C4-2B (cell line): Measurements from ENCODE around the gene ARID5B.

Source experiments
- H3K27ac ChIP-seq: fragments of 450-650 bp; 2 replicates; pipeline ENCODE4 v1.5.1; 2017
- ZFX ChIP-seq: fragments of 450-650 bp; IDR thresholded peaks from 2 replicates; pipeline ENCODE4 v1.6.1; 2017
- TF ChIP-seq, protein P1 (sequence below): fragments of 450-650 bp; conservative IDR thresholded peaks from 2 replicates; pipeline ENCODE4 v1.5.1; 2017; ENCODE audit warnings: mild to moderate bottlenecking

ARID5B gene

GRCh38 chr10:62053860-62054259 is 152.4 kb downstream of the ARID5B start:
- TF ChIP-seq, protein P1, sequence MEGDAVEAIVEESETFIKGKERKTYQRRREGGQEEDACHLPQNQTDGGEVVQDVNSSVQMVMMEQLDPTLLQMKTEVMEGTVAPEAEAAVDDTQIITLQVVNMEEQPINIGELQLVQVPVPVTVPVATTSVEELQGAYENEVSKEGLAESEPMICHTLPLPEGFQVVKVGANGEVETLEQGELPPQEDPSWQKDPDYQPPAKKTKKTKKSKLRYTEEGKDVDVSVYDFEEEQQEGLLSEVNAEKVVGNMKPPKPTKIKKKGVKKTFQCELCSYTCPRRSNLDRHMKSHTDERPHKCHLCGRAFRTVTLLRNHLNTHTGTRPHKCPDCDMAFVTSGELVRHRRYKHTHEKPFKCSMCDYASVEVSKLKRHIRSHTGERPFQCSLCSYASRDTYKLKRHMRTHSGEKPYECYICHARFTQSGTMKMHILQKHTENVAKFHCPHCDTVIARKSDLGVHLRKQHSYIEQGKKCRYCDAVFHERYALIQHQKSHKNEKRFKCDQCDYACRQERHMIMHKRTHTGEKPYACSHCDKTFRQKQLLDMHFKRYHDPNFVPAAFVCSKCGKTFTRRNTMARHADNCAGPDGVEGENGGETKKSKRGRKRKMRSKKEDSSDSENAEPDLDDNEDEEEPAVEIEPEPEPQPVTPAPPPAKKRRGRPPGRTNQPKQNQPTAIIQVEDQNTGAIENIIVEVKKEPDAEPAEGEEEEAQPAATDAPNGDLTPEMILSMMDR, result no peak
- no peak for TF ChIP-seq ZFX
- H3K27ac ChIP-seq, result no peak overlapping the region

GRCh38 chr10:62054408-62054807 is 152.9 kb downstream of the ARID5B start:
- no peak overlapping the region for H3K27ac ChIP-seq
- TF ChIP-seq ZFX, result no peak
- TF ChIP-seq, protein P1, result no peak

GRCh38 chr10:62054830-62055229 is 153.3 kb downstream of the ARID5B start:
- TF ChIP-seq, protein P1, result no peak
- TF ChIP-seq ZFX, result no peak
- H3K27ac ChIP-seq, result no peak overlapping the region

- no peak overlapping the region for H3K27ac ChIP-seq
- TF ChIP-seq, protein P1, result no peak
- no peak for TF ChIP-seq ZFX
Measured at GRCh38 chr10:62056219-62056618, 154.7 kb downstream of the ARID5B start.

- TF ChIP-seq, protein P1, result no peak
- TF ChIP-seq ZFX, result no peak
- H3K27ac ChIP-seq, result no peak overlapping the region
Measured at GRCh38 chr10:62056698-62057097, 155.2 kb downstream of the ARID5B start.

DNA sequence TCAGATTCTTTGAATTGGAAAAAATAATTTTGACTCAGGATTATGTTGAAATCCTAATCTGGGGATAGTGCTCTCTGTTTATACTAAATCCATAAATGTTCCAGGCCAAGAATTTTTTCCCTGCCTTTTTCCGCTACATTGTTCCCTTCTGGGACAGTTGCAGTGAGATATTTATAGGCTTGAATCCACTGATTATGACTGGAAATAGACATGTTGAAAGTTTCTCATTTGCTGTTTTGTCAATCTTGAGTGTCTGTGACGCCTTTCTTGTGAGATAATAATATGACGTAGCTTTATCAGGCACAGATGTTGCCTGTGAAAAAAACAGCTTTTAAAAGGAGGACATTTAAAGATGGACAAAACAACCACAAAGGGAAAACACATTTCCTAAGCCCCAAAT is 155.9 kb downstream of the ARID5B start:
- TF ChIP-seq, protein P1, result no peak
- no peak for TF ChIP-seq ZFX
- no peak overlapping the region for H3K27ac ChIP-seq

DNA sequence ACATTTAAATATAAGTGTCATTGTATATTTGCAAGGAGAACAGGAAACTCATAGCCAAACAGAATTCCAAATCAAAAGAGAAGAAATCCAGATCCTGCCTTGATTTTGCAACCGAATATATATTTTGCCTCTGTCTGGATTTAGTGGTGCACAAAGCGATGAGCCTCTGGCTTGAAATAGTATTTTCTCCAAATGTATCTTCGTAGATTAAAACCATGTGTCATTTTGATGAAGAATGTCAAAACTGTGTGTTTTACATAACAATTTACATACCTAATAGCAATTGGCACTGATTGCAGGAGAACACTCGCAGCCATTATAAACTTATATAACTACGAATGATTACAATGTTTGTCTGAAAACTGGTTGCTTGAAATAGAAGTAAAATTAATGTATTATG is 156.4 kb downstream of the ARID5B start:
- TF ChIP-seq, protein P1, result no peak
- no peak for TF ChIP-seq ZFX
- no peak overlapping the region for H3K27ac ChIP-seq
